ENCODE data around the gene RNF220.

The RNF220 gene

GRCh38 chr1:44523593-44524591, 118.8 kb downstream of the RNF220 start:
- no peak for TF ChIP-seq CTCF (IDR thresholded peaks at IDR 0.05; ENCODE audit: control insufficient read depth, extremely low read depth, insufficient read depth)
- H3K4me3 ChIP-seq (ENCODE audit: low read depth, low read length) = no peak overlapping the region
- no peak for DNase-seq (ENCODE audit: low read depth)

- no peak overlapping the region for H3K4me3 ChIP-seq (ENCODE audit: low read depth, low read length)
- TF ChIP-seq CTCF (IDR thresholded peaks at IDR 0.05; ENCODE audit: control insufficient read depth, extremely low read depth, insufficient read depth) = no peak
- DNase-seq (ENCODE audit: low read depth) = no peak
Observed at GRCh38 chr1:44524655-44525500, 119.8 kb downstream of the RNF220 start.

- no peak for DNase-seq (ENCODE audit: low read depth)
- no peak for TF ChIP-seq CTCF (IDR thresholded peaks at IDR 0.05; ENCODE audit: control insufficient read depth, extremely low read depth, insufficient read depth)
- no peak overlapping the region for H3K4me3 ChIP-seq (ENCODE audit: low read depth, low read length)
Observed at GRCh38 chr1:44526295-44527073, 121.4 kb downstream of the RNF220 start.

GRCh38 chr1:44531785-44532566, 126.9 kb downstream of the RNF220 start:
- H3K4me3 ChIP-seq (ENCODE audit: low read depth, low read length) = no peak overlapping the region
- no peak for TF ChIP-seq CTCF (IDR thresholded peaks at IDR 0.05; ENCODE audit: control insufficient read depth, extremely low read depth, insufficient read depth)
- peak; percentile 21 for DNase-seq (ENCODE audit: low read depth)

GRCh38 chr1:44532567-44532944, 127.5 kb downstream of the RNF220 start:
- H3K4me3 ChIP-seq (ENCODE audit: low read depth, low read length) = no peak overlapping the region
- TF ChIP-seq CTCF (IDR thresholded peaks at IDR 0.05; ENCODE audit: control insufficient read depth, extremely low read depth, insufficient read depth) = no peak
- DNase-seq (ENCODE audit: low read depth) = no peak

GRCh38 chr1:44534771-44535170, 129.7 kb downstream of the RNF220 start:
- no peak for TF ChIP-seq CTCF (IDR thresholded peaks at IDR 0.05; ENCODE audit: control insufficient read depth, extremely low read depth, insufficient read depth)
- no peak for DNase-seq (ENCODE audit: low read depth)
- no peak overlapping the region for H3K4me3 ChIP-seq (ENCODE audit: low read depth, low read length)
